Stomach (tissue), 9 donors: ENCODE data around the gene LPGAT1. TPM values are rescaled to one million over a fixed set of nuclear protein-coding genes. Genes with fewer than 3 reads are reported as not detected.

Source experiments
- DNase-seq, 2 donors: peaks; one replicate each; pipeline versions ENCODE4 v3.0.0 to v3.0.0-alpha.2; 2013 to 2019
- H3K27ac ChIP-seq, 5 donors: fragments of 200-600 bp in 4 of 5; sonication (generic) in 4 of 5; one replicate each; pipeline ENCODE4 v1.5.1; 2013 to 2019; ENCODE audit warnings: mild to moderate bottlenecking in 1 of 5, moderate library complexity in 1 of 5
- H3K27me3 ChIP-seq, 3 donors: fragments of 200-600 bp; sonication (generic); one replicate each; pipeline ENCODE4 v1.5.1; 2017 to 2019; ENCODE audit warnings: mixed run types in 1 of 3
- H3K36me3 ChIP-seq, 4 donors: fragments of 200-600 bp; sonication (generic); 1 replicate in 3 of 4; 2 replicates in 1 of 4; pipeline ENCODE4 v1.5.1; 2016 to 2019
- H3K4me1 ChIP-seq, 4 donors: fragments of 200-600 bp; sonication (generic); one replicate each; pipeline ENCODE4 v1.5.1; 2016 to 2019
- H3K4me3 ChIP-seq, 4 donors: fragments of 200-600 bp; sonication (generic) in 3 of 4; one replicate each; pipeline ENCODE4 v1.5.1; 2016 to 2019; ENCODE audit warnings: mild to moderate bottlenecking in 1 of 4
- H3K9me3 ChIP-seq, 4 donors: fragments of 200-600 bp; sonication (generic); one replicate each; pipeline ENCODE4 v1.5.1; 2016 to 2019
- CTCF ChIP-seq, 7 experiments: fragments of 450-650 bp in 4 of 7; fragments of 200-600 bp in 3 of 7; sonication (generic) in 3 of 7; IDR thresholded peaks; one replicate each; pipeline ENCODE4 v1.5.1; 2016 to 2019; ENCODE audit warnings: antibody characterized with exemption in 7 of 7, control low read depth in 2 of 7, mild to moderate bottlenecking in 1 of 7
- EP300 ChIP-seq: sonication (generic); formaldehyde crosslinking; IDR thresholded peaks from one replicate; pipeline ENCODE4 v1.6.1; 2017; ENCODE audit warnings: antibody characterized with exemption
- POLR2A ChIP-seq, 4 donors: fragments of 450-650 bp; IDR thresholded peaks; one replicate each; pipeline ENCODE4 v1.6.1; 2016; ENCODE audit warnings: antibody characterized with exemption in 4 of 4, control low read depth in 2 of 4, mild to moderate bottlenecking in 1 of 4, moderate library complexity in 1 of 4
- POLR2AphosphoS5 ChIP-seq, 3 donors: sonication (generic); formaldehyde crosslinking; IDR thresholded peaks; one replicate each; pipeline ENCODE4 v1.6.1; 2016; ENCODE audit warnings: antibody characterized with exemption in 3 of 3
- WGBS, 5 donors: extraction: QIAGEN DNeasy Blood & Tissue Kit in 3 of 5; methylation state at CpG; one replicate each; pipeline versions ENCODE4 v1.1.5 to v1.1.7; 2013 to 2018; 5-methylcytosine and 5-hydroxymethylcytosine counted together
- intact Hi-C: fragments of 100-400 bp; cut with DNase I; formaldehyde crosslinking; loops from one replicate; pipeline ENCODE4 v1.15.1; 2023; ENCODE audit warnings: low total_unique reads
- polyA plus RNA-seq, 3 donors: library from polyadenylated mRNA; stranded (reverse); fragments of 200-250 nt; gene quantifications; one replicate each; pipeline ENCODE4 v1.2.3, GENCODE V29; 2013
- total RNA-seq, 5 donors: library from RNA; depleted of rRNA; stranded (reverse); fragments of >200 nt; gene quantifications; one replicate each; pipeline versions ENCODE4 v1.1.0 to v1.2.3, GENCODE V29; 2014 to 2016
- donor health status: healthy with polysubstance abuse.
- donor health status: Bipolar disorder and iron deficiency.
- donor health status: healthy.

Gene LPGAT1
- total and polyA plus RNA-seq, 8 donors, result 2.9 to 59.3 (median 5.1) TPM

- 95 to 100% (median 97%) methylated on average over 2 of the region's 2 CpGs for WGBS, 5 donors
- H3K4me1 ChIP-seq, result no peaks in the 10 kb centered on the region
- no peak for DNase-seq
- no peak for TF ChIP-seq POLR2A (IDR thresholded peaks at IDR 0.05)
- no peak for TF ChIP-seq CTCF (IDR thresholded peaks at IDR 0.05)
- no peak for TF ChIP-seq POLR2AphosphoS5 (IDR thresholded peaks at IDR 0.05)
- no peak for TF ChIP-seq EP300
- H3K4me3 ChIP-seq, result no peak overlapping the region
- H3K27me3 ChIP-seq, result no peaks in the 10 kb centered on the region
- H3K9me3 ChIP-seq, result no peaks in the 10 kb centered on the region
- peaks cover 0 to 45% (median 34%) of the 10 kb centered on the region in 4 donors for H3K36me3 ChIP-seq
- H3K27ac ChIP-seq, result no peak overlapping the region
- intact Hi-C loops, result no loop called here
Observed at GRCh38 chr1:211791979-211792378, 38.6 kb downstream of the LPGAT1 start.

GRCh38 chr1:211789641-211790464 is 40.7 kb downstream of the LPGAT1 start:
- no peak overlapping the region for H3K27ac ChIP-seq
- intact Hi-C loops, result no loop called here

GRCh38 chr1:211788626-211789025 is 41.9 kb downstream of the LPGAT1 start:
- Histone ChIP-seq H3K4me3 (no peak overlapping the region), H3K36me3 (peaks cover 0 to 47% (median 29%) of the 10 kb centered on the region in 4 donors), H3K9me3 (no peaks in the 10 kb centered on the region), H3K27me3 (no peaks in the 10 kb centered on the region), H3K4me1 (no peaks in the 10 kb centered on the region), H3K27ac (no peak overlapping the region)
- intact Hi-C loops, result no loop called here
- peak in 1 of 2 donors; percentile 53 for DNase-seq
- TF ChIP-seq CTCF (IDR thresholded peaks at IDR 0.05) (no peak), POLR2AphosphoS5 (IDR thresholded peaks at IDR 0.05) (no peak), POLR2A (IDR thresholded peaks at IDR 0.05) (no peak), EP300 (no peak)
- WGBS, 5 donors, result 73 to 84% (median 76%) methylated on average over 4 of the region's 4 CpGs

More at GRCh38 chr1:211789641-211790464, 40.7 kb downstream of the LPGAT1 start:
- Histone ChIP-seq H3K36me3 (peaks cover 0 to 47% (median 29%) of the 10 kb centered on the region in 4 donors), H3K4me3 (no peak overlapping the region), H3K4me1 (no peaks in the 10 kb centered on the region), H3K27me3 (no peaks in the 10 kb centered on the region), H3K9me3 (no peaks in the 10 kb centered on the region)
- 69 to 80% (median 79%) methylated on average over 11 of the region's 11 CpGs for WGBS, 5 donors
- TF ChIP-seq POLR2A (IDR thresholded peaks at IDR 0.05), result no peak
- TF ChIP-seq EP300, result no peak
- no peak for TF ChIP-seq CTCF (IDR thresholded peaks at IDR 0.05)
- TF ChIP-seq POLR2AphosphoS5 (IDR thresholded peaks at IDR 0.05), result no peak
- no peak for DNase-seq

- no peaks in the 10 kb centered on the region for H3K27me3 ChIP-seq
- peaks cover 0 to 23% (median 13%) of the 10 kb centered on the region in 4 donors for H3K36me3 ChIP-seq
- no peaks in the 10 kb centered on the region for H3K9me3 ChIP-seq
- 18 to 30% (median 29%) methylated on average over 1 of the region's 1 CpG for whole genome bisulfite sequencing, 5 donors
- TF ChIP-seq POLR2A (IDR thresholded peaks at IDR 0.05) (no peak), POLR2AphosphoS5 (IDR thresholded peaks at IDR 0.05) (no peak), CTCF (IDR thresholded peaks at IDR 0.05) (no peak), EP300 (no peak)
- DNase-seq, result peak in 1 of 2 donors; percentile 57
- intact Hi-C loops, result no loop called here
- H3K27ac ChIP-seq, result no peak overlapping the region
- H3K4me1 ChIP-seq, result peaks cover 0 to 14% (median 6%) of the 10 kb centered on the region in 4 donors
- H3K4me3 ChIP-seq, result no peak overlapping the region
Observed at GRCh38 chr1:211783897-211784296, 46.7 kb downstream of the LPGAT1 start.
